C4-2B (cell line): ENCODE results near the gene LGALS7.
"Not testable (repeated sequence)": the region's sequence is repeated elsewhere in the genome, so short reads cannot be mapped to it uniquely, and the experiment has no call there.

Experiments used
- H3K27ac ChIP-seq: fragments of 450-650 bp; 2 replicates; pipeline ENCODE4 v1.5.1; 2017
- ZFX ChIP-seq: fragments of 450-650 bp; IDR thresholded peaks from 2 replicates; pipeline ENCODE4 v1.6.1; 2017
- TF ChIP-seq, protein P1 (sequence below): fragments of 450-650 bp; conservative IDR thresholded peaks from 2 replicates; pipeline ENCODE4 v1.5.1; 2017; ENCODE audit warnings: mild to moderate bottlenecking

Gene LGALS7

DNA sequence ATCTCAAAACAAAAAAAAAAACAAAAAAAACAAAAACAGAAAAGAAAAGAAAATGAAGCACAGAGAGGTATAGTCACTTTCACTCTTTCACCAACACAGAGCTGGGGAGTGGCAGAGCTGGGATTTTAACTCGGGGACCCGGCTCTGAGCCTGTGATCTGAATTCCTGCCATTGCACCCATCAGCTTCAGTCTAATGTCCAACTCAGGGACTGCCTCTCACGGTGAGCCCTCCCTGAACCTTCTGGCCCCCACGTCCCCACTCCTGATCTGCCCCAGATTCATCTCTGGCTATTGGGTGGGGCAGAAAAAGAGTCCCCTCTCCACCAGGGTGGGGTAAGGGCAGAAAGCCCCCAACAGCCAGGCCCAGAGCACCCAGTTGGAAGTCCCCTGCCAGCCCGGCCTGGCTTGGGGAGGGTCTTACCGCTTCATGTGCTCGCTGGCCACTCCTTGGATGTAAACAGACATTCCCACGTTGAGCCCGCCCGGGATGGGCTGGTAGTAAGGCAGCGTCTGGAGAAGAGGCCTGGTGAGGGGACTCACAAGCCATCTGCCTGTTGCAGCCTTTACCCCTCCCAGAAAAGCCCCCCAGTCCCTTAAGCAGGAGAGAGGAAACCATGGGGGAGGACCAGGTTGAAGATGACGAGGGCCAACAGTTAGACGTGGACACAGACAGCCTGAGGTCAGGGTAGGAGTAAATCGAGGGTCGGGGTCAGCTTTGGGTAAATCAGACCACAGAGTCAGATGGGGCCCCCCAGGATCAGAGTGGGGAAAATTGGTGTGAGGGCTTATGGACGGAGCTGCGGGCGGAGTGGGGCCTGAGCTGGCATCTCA is 38.9 kb upstream of the LGALS7 start:
- no peak overlapping the region for H3K27ac ChIP-seq
- TF ChIP-seq, protein P1, sequence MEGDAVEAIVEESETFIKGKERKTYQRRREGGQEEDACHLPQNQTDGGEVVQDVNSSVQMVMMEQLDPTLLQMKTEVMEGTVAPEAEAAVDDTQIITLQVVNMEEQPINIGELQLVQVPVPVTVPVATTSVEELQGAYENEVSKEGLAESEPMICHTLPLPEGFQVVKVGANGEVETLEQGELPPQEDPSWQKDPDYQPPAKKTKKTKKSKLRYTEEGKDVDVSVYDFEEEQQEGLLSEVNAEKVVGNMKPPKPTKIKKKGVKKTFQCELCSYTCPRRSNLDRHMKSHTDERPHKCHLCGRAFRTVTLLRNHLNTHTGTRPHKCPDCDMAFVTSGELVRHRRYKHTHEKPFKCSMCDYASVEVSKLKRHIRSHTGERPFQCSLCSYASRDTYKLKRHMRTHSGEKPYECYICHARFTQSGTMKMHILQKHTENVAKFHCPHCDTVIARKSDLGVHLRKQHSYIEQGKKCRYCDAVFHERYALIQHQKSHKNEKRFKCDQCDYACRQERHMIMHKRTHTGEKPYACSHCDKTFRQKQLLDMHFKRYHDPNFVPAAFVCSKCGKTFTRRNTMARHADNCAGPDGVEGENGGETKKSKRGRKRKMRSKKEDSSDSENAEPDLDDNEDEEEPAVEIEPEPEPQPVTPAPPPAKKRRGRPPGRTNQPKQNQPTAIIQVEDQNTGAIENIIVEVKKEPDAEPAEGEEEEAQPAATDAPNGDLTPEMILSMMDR: no peak
- TF ChIP-seq ZFX: no peak

DNA sequence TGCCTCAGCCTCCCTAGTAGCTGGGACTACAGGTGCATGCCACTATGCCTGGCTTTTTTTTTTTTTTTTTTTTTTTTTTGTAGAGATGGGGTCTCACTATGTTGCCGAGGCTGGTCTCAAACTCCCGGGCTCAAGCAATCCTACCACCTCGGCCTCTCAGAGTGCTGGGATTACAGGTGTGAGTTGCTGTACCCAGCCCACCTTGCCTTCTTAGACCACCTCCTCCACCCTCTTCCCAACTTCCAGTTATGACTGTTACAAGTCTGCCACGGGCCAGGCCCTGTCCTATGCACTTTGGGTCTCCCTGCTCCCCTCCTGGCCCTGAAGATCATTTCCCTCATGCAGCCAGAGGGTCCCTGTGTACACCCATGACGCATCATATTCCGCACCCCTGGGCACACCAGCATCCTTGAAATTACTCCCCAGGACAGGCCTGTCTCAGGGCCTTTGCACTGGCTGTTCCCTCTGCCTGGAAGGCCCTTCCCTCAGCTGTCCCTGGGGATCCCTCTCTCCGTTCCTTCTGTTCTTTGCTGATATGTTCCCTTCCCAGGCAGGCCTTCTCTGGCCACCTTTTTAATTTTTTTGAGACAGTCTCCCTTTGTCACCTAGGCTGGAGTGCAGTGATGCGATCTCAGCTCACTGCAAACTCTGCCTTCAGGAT is 36.4 kb upstream of the LGALS7 start:
- TF ChIP-seq, protein P1: no peak
- TF ChIP-seq ZFX: no peak
- H3K27ac ChIP-seq: no peak overlapping the region

DNA sequence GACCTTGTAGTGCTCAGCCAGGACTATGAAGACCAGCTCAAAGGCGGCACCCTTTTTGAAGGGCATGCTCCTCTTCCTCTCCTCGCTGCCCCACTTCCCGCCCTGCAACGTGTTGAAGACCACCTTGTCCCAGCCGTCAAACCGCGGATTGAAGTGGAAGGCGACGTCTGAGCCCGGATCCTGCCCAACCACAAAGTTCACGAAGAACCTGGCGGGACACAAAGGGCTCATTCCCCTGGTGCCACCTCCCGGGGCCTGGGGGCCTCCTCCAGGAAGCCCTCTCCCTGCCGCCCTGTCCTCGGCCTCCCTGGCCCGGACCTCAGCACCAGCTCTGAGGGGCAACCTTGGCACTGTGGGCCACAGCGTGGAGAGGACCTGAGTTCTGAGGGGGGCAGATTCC is 35.4 kb upstream of the LGALS7 start:
- TF ChIP-seq ZFX: no peak
- TF ChIP-seq, protein P1: no peak
- no peak overlapping the region for H3K27ac ChIP-seq

DNA sequence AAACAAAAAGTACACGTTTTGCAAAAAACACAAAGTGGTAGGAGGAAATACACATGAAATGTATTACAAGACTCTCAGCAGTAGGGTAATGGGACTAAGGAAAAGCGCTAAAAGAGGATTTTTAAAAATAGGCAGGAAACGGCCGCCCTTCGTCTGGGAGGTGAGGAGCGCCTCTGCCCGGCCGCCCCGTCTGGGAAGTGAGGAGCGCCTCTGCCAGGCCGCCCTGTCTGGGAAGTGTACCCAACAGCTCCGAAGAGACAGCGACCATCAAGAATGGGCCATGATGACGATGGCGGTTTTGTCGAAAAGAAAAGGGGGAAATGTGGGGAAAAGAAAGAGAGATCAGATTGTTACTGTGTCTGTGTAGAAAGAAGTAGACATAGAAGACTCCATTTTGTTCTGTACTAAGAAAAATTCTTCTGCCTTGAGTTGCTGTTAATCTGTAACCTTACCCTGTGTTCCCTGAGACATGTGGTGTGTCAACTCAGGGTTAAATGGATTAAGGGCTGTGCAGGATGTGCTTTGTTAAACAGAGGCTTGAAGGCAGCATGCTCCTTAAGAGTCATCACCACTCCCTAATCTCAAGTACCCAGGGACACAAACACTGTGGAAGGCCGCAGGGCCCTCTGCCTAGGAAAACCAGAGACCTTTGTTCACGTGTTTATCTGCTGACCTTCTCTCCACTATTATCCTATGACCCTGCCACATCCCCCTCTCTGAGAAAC is 34.2 kb upstream of the LGALS7 start:
- H3K27ac ChIP-seq: not testable (repeated sequence)

DNA sequence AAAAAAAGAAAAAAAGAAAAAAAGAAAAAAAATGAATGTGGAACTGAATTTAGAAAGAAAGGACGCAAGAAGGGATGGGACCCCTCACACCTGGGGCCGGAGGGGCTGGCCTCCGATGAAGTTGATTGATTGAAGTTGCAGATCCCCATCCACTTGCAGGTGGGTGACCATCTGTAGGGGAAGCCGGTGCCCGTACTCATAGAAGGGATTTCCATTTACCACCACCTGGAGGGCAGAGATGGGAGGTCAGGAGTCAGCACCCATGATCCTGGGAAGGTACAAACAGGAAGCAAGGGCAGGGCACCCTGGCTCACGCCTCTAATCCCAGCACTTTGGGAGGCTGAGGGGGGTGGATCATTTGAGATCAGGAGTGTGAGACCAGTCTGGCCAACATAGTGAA is 33.1 kb upstream of the LGALS7 start:
- TF ChIP-seq, protein P1: no peak
- TF ChIP-seq ZFX: no peak

DNA sequence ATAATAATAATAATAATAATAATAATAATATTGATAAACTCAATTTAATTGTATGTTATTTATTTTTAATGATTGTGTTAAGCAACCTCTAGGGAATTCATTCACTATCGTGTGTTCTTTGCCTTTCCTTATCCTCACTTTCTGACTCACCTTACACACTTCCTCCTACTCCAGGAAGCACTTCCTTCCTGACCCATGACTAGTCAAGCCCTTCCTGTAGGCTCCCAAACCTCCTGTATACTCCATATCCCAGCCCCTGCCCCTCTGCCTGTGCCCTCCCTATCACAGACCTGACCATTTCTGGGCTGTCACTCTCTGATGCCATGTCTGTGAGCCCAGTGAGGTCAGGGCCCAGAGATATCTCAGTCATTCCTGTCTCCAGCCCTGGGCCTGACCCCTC is 31.9 kb upstream of the LGALS7 start:
- H3K27ac ChIP-seq: no peak overlapping the region
- TF ChIP-seq, protein P1: no peak

More for the DNA sequence above, 33.1 kb upstream of the LGALS7 start:
- H3K27ac ChIP-seq: no peak overlapping the region

DNA sequence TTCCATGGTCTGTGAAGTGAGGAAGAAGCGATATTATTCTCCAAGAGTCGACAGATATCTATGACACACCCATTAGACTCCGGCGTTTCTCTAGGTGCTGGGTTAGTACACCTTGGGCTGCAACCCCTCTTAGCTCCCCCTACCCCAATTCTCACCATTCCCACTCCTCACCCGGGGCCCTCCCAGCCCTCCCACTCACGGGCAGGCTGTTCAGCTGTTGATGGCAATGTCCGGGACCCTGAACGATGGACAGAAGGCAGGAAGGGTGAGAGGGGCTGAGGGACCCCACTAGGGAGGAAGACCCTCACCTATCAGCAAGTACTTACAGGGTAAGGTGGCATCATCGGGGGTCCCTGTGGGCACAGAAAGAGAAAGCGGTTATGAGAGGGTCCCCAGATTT is 30.2 kb upstream of the LGALS7 start:
- TF ChIP-seq, protein P1: no peak
- TF ChIP-seq ZFX: no peak
- H3K27ac ChIP-seq: no peak overlapping the region
